ENCODE data around the gene IFFO2.
A peak's percentile ranks its signal among the peaks of the same experiment; 100 is the strongest.

The IFFO2 gene

GRCh38 chr1:18884727-18885126, 71.7 kb downstream of the IFFO2 start:
- H3K27me3 Mint-ChIP-seq (ENCODE audit: low read depth): peaks cover 33% of the 10 kb centered on the region
- no peak overlapping the region for H3K27ac Mint-ChIP-seq
- H3K9me3 Mint-ChIP-seq: no peaks in the 10 kb centered on the region
- no peak overlapping the region for H3K4me3 Mint-ChIP-seq
- TF ChIP-seq CTCF (IDR thresholded peaks at IDR 0.05; ENCODE audit: unreplicated experiment in 3 of 3): no peak
- H3K4me1 Mint-ChIP-seq: peaks cover 16% of the 10 kb centered on the region
- H3K36me3 Mint-ChIP-seq (ENCODE audit: low read depth): peaks cover 12% of the 10 kb centered on the region

GRCh38 chr1:18884419-18884717, 72.1 kb downstream of the IFFO2 start:
- Mint-ChIP-seq H3K27ac (no peak overlapping the region), H3K9me3 (no peaks in the 10 kb centered on the region), H3K4me1 (peaks cover 16% of the 10 kb centered on the region), H3K4me3 (no peak overlapping the region), H3K27me3 (ENCODE audit: low read depth) (peaks cover 33% of the 10 kb centered on the region), H3K36me3 (ENCODE audit: low read depth) (peaks cover 12% of the 10 kb centered on the region)
- peak in 1 of 3 experiments; percentile 47 for TF ChIP-seq CTCF (IDR thresholded peaks at IDR 0.05; ENCODE audit: unreplicated experiment in 3 of 3)

GRCh38 chr1:18883636-18884418, 72.6 kb downstream of the IFFO2 start:
- H3K27me3 Mint-ChIP-seq (ENCODE audit: low read depth): peaks cover 33% of the 10 kb centered on the region
- H3K36me3 Mint-ChIP-seq (ENCODE audit: low read depth): peaks cover 12% of the 10 kb centered on the region
- H3K4me1 Mint-ChIP-seq: peaks cover 16% of the 10 kb centered on the region
- no peak overlapping the region for H3K4me3 Mint-ChIP-seq
- no peaks in the 10 kb centered on the region for H3K9me3 Mint-ChIP-seq
- no peak overlapping the region for H3K27ac Mint-ChIP-seq
- peak; percentile 85 to 92 (median 89) for TF ChIP-seq CTCF (IDR thresholded peaks at IDR 0.05; ENCODE audit: unreplicated experiment in 3 of 3)

GRCh38 chr1:18883079-18883478, 73.4 kb downstream of the IFFO2 start:
- H3K27me3 Mint-ChIP-seq (ENCODE audit: low read depth): peaks cover 38% of the 10 kb centered on the region
- no peak overlapping the region for H3K4me3 Mint-ChIP-seq
- H3K27ac Mint-ChIP-seq: no peak overlapping the region
- H3K4me1 Mint-ChIP-seq: peaks cover 16% of the 10 kb centered on the region
- H3K36me3 Mint-ChIP-seq (ENCODE audit: low read depth): peaks cover 12% of the 10 kb centered on the region
- TF ChIP-seq CTCF (IDR thresholded peaks at IDR 0.05; ENCODE audit: unreplicated experiment in 3 of 3): no peak
- H3K9me3 Mint-ChIP-seq: no peaks in the 10 kb centered on the region

GRCh38 chr1:18882486-18882885, 74.0 kb downstream of the IFFO2 start:
- Mint-ChIP-seq H3K36me3 (ENCODE audit: low read depth) (peaks cover 10% of the 10 kb centered on the region), H3K4me3 (no peak overlapping the region), H3K27ac (no peak overlapping the region), H3K9me3 (no peaks in the 10 kb centered on the region), H3K27me3 (ENCODE audit: low read depth) (peaks cover 39% of the 10 kb centered on the region), H3K4me1 (peaks cover 16% of the 10 kb centered on the region)
- TF ChIP-seq CTCF (IDR thresholded peaks at IDR 0.05; ENCODE audit: unreplicated experiment in 3 of 3): no peak
